GM21526 (cell line): ENCODE measurements around the gene RSPO3.
A peak's percentile ranks its signal among the peaks of the same experiment; 100 is the strongest.

Experiments
- ATAC-seq: cut with Tn5 transposase; IDR thresholded peaks from one replicate; pipeline ENCODE4 v1.9.1; 2021; ENCODE audit warnings: moderate library complexity; ENCODE audit not compliant: unreplicated experiment, low FRiP score

RSPO3 gene

GRCh38 chr6:127148511-127148910, 30.0 kb downstream of the RSPO3 start:
- no peak for ATAC-seq

GRCh38 chr6:127154509-127154908, 36.0 kb downstream of the RSPO3 start:
- ATAC-seq: no peak

GRCh38 chr6:127160484-127160883, 42.0 kb downstream of the RSPO3 start:
- no peak for ATAC-seq

GRCh38 chr6:127162836-127163235, 44.4 kb downstream of the RSPO3 start:
- no peak for ATAC-seq

GRCh38 chr6:127164036-127164435, 45.6 kb downstream of the RSPO3 start:
- no peak for ATAC-seq

GRCh38 chr6:127164565-127164964, 46.1 kb downstream of the RSPO3 start:
- no peak for ATAC-seq

GRCh38 chr6:127173156-127173940, 54.9 kb downstream of the RSPO3 start:
- ATAC-seq: no peak

GRCh38 chr6:127176146-127176545, 57.7 kb downstream of the RSPO3 start:
- ATAC-seq: no peak

- no peak for ATAC-seq
Measured at GRCh38 chr6:127177030-127177922, 58.8 kb downstream of the RSPO3 start.

- ATAC-seq: no peak
Measured at GRCh38 chr6:127177923-127178231, 59.4 kb downstream of the RSPO3 start.

- ATAC-seq: no peak
Measured at GRCh38 chr6:127178746-127179145, 60.3 kb downstream of the RSPO3 start.

- no peak for ATAC-seq
Measured at GRCh38 chr6:127180426-127180825, 62.0 kb downstream of the RSPO3 start.

GRCh38 chr6:127182501-127182900, 64.0 kb downstream of the RSPO3 start:
- ATAC-seq: no peak

- ATAC-seq: no peak
Measured at GRCh38 chr6:127185437-127185995, 67.0 kb downstream of the RSPO3 start.

GRCh38 chr6:127186889-127187288, 68.4 kb downstream of the RSPO3 start:
- ATAC-seq: no peak

- ATAC-seq: no peak
Measured at GRCh38 chr6:127188744-127189143, 70.3 kb downstream of the RSPO3 start.

GRCh38 chr6:127190552-127190951, 72.1 kb downstream of the RSPO3 start:
- peak; percentile 57 for ATAC-seq

GRCh38 chr6:127191716-127192115, 73.2 kb downstream of the RSPO3 start:
- no peak for ATAC-seq

GRCh38 chr6:127192911-127193541, 74.6 kb downstream of the RSPO3 start:
- ATAC-seq: no peak

- no peak for ATAC-seq
Measured at GRCh38 chr6:127195833-127196232, 77.4 kb downstream of the RSPO3 start.

GRCh38 chr6:127198549-127198948, 80.1 kb downstream of the RSPO3 start:
- no peak for ATAC-seq
